ENCODE results near the gene CYBC1.

Gene CYBC1

GRCh38 chr17:82464567-82464929 lies 14.0 kb upstream of the CYBC1 start:
- TF ChIP-seq, protein P1, sequence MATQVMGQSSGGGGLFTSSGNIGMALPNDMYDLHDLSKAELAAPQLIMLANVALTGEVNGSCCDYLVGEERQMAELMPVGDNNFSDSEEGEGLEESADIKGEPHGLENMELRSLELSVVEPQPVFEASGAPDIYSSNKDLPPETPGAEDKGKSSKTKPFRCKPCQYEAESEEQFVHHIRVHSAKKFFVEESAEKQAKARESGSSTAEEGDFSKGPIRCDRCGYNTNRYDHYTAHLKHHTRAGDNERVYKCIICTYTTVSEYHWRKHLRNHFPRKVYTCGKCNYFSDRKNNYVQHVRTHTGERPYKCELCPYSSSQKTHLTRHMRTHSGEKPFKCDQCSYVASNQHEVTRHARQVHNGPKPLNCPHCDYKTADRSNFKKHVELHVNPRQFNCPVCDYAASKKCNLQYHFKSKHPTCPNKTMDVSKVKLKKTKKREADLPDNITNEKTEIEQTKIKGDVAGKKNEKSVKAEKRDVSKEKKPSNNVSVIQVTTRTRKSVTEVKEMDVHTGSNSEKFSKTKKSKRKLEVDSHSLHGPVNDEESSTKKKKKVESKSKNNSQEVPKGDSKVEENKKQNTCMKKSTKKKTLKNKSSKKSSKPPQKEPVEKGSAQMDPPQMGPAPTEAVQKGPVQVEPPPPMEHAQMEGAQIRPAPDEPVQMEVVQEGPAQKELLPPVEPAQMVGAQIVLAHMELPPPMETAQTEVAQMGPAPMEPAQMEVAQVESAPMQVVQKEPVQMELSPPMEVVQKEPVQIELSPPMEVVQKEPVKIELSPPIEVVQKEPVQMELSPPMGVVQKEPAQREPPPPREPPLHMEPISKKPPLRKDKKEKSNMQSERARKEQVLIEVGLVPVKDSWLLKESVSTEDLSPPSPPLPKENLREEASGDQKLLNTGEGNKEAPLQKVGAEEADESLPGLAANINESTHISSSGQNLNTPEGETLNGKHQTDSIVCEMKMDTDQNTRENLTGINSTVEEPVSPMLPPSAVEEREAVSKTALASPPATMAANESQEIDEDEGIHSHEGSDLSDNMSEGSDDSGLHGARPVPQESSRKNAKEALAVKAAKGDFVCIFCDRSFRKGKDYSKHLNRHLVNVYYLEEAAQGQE (IDR thresholded peaks at IDR 0.05; ENCODE audit: insufficient read depth in 1 of 2, low read depth in 2 of 2, low read length in 2 of 2), result no peak
- TF ChIP-seq TAF1 (IDR thresholded peaks at IDR 0.05; ENCODE audit: borderline replicate concordance, insufficient read depth, low read length) (no peak), FOXP2 (optimal IDR thresholded peaks at IDR 0.05; ENCODE audit: borderline replicate concordance, extremely low read depth, extremely low read length, insufficient read depth) (no peak), SIN3A (IDR thresholded peaks at IDR 0.05; ENCODE audit: borderline replicate concordance, insufficient read depth, low read length) (no peak), POLR2AphosphoS5 (IDR thresholded peaks at IDR 0.05; ENCODE audit: low read depth, low read length) (no peak)

DNA sequence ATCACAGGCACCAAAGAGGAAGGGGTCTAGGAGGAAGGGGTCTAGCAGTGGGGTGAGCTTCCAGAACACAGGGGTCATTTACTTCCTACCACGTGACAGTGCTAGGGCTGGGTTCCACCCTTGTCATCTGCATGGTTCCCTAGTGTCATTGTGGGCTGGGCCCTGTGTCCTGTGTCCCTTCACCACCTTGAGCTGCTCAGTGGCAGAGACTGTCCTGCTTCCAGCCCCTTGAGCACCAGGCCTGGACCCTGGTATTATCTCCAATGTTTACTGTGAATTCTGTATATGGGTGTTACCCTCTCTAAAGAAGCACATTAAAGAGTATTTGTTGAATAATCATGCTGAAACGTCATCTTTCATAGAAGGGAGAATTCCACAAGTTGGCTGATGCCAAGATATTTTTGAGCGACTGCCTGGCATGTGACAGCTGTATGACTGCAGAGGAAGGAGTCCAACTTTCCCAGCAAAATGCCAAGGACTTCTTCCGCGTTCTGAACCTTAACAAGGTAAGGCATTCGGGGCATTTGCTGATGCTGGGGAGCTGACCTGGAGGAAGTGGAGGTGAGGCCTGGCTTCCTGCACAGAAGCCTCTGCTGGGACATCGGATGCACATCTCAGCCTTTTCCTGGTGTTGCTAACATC lies 13.5 kb upstream of the CYBC1 start:
- TF ChIP-seq, protein P1 (IDR thresholded peaks at IDR 0.05; ENCODE audit: insufficient read depth in 1 of 2, low read depth in 2 of 2, low read length in 2 of 2), result no peak
- no peak for TF ChIP-seq POLR2AphosphoS5 (IDR thresholded peaks at IDR 0.05; ENCODE audit: low read depth, low read length)
- TF ChIP-seq FOXP2 (optimal IDR thresholded peaks at IDR 0.05; ENCODE audit: borderline replicate concordance, extremely low read depth, extremely low read length, insufficient read depth), result no peak
- no peak for TF ChIP-seq TAF1 (IDR thresholded peaks at IDR 0.05; ENCODE audit: borderline replicate concordance, insufficient read depth, low read length)
- TF ChIP-seq SIN3A (IDR thresholded peaks at IDR 0.05; ENCODE audit: borderline replicate concordance, insufficient read depth, low read length), result no peak

DNA sequence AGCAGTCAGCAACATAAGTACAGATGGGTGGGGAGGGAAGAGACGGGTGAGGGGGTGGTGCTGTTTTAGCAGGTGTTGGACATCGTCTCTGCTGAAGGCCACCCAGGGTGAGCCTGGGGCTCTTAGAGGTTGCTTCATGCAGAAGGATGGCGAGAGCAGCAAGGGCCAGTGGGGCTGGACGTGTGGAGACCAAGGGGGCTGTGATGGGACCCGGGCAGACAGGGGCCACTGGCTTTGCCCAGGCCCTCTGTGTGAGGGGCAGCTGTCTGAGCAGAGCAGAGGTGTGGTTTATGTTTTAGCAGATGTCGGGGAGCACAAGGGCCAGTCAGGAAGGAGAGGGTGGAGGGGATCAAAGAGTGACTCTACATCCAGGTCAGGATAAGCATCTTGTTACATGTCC lies 12.8 kb upstream of the CYBC1 start:
- no peak for TF ChIP-seq TAF1 (IDR thresholded peaks at IDR 0.05; ENCODE audit: borderline replicate concordance, insufficient read depth, low read length)

DNA sequence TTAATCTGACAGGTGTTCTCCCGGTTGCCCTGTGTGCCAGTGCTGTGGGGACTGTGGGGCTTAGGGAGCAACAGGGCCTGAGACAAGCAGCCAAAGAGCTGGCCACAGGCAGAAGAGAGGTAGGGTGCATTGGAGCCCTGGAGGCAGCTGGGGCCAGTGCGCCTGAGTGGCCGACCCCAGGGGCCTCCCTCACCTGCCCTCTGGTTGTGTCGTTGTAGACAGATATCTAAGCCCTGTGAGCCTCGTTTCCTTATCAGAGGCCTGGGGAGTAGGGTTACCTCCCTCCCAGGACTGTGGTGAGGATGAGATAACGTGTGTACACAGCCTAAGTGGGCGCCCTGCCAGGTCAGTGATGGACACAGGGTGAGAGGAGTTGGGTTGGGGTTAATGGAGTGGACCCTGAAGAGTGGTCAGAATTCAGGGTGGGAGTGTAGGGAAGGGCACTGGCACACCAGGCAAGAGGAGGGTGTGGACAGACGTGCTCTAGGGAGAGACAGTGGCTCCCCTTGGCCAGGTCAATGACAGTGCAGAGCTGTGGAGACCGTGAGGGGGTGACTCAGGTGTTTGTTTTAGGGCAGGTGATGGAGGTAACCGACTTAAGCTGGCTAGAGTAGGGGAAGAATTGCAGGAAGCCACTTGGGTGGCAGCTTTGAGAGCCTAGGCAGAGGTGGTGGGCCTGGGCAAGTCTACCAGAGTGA lies 11.4 kb upstream of the CYBC1 start:
- no peak for TF ChIP-seq POLR2AphosphoS5 (IDR thresholded peaks at IDR 0.05; ENCODE audit: low read depth, low read length)

DNA sequence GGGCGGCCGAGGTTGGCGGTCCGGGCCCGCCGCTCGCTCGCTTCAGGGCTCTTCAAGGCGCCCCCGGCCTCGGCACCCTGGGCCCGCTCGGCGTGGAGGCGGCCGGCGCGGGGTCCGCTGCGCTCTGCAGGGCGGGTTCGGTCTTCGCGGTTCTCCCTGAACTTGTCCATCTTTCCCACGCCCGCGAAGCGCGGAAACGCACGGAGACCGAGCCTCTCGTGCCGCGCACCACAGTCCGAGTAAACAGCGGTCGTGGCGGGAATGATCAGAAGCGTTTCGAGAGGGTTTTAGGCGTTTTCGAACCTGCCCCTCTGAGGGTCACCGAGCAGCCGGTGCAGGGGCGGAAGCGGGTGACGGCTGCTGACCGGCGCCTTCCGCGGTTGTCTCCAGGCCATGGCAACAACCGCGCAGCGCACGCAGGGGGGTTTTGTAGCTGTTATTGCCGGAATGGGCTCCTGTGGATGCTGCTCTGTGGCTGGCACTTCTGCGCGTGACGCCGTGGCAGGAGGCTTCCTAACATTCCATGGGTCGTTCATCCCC lies 8.4 kb upstream of the CYBC1 start:
- TF ChIP-seq, protein P1 (IDR thresholded peaks at IDR 0.05; ENCODE audit: insufficient read depth in 1 of 2, low read depth in 2 of 2, low read length in 2 of 2), result 0 out of 4 replicates have a peak, but pooled peaks of 1 of the 2 experiments have one; percentile 5
- TF ChIP-seq SIN3A (IDR thresholded peaks at IDR 0.05; ENCODE audit: borderline replicate concordance, insufficient read depth, low read length) (no peak), FOXP2 (optimal IDR thresholded peaks at IDR 0.05; ENCODE audit: borderline replicate concordance, extremely low read depth, extremely low read length, insufficient read depth) (no peak), POLR2AphosphoS5 (IDR thresholded peaks at IDR 0.05; ENCODE audit: low read depth, low read length) (no peak), TAF1 (IDR thresholded peaks at IDR 0.05; ENCODE audit: borderline replicate concordance, insufficient read depth, low read length) (no peak)

DNA sequence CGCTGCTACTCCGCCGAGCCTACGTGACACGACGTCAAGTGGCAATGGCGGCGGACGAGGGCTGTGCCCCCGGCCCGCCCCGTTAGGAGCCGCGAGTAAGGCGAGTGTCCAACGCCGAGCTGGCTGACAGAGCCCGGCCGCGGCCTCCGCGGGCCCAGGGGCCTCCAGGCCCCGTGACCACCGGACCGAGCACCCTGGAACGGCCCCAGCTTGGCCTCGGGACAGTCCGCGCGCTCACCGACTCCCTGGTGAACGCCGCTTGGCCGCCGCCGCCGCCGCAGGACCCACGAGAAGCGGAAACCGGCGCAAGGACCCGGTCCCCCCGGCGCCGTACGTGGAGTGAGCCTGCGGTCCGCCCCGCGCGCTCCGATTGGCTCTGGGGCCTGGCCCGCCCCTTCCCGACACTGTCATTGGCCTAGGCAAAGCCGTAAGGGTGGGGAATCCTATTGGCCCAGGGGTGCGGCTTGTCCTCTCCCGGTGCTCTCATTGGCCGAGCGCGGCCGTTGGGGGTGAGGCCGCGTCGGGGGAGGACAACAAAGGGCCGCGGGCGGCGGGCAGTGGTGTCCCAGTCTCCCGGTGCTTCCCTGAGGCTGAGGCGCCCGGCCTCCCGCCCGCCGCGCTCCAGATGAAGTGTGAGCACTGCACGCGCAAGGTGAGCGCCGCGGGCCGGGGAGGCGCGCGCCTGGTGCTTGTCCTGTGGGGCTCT lies 7.8 kb upstream of the CYBC1 start, which contains the start of gene NARF:
TSS of gene NARF (plus strand) at position 563 of the 706 bp plus-strand sequence. CDS start at position 626, 63 bp downstream.
- TF ChIP-seq POLR2AphosphoS5 (IDR thresholded peaks at IDR 0.05; ENCODE audit: low read depth, low read length) (peak; percentile 93), FOXP2 (optimal IDR thresholded peaks at IDR 0.05; ENCODE audit: borderline replicate concordance, extremely low read depth, extremely low read length, insufficient read depth) (peak; percentile 84), SIN3A (IDR thresholded peaks at IDR 0.05; ENCODE audit: borderline replicate concordance, insufficient read depth, low read length) (peak; percentile 56; the same call in 1 of the 2 replicates), TAF1 (IDR thresholded peaks at IDR 0.05; ENCODE audit: borderline replicate concordance, insufficient read depth, low read length) (peak; percentile 68; the same call in 1 of the 2 replicates)
- TF ChIP-seq, protein P1 (IDR thresholded peaks at IDR 0.05; ENCODE audit: insufficient read depth in 1 of 2, low read depth in 2 of 2, low read length in 2 of 2), result peak; percentile 21 to 31; a peak in 1 of 4 replicates

Measured in PFSK-1 (cell line).